IMR-90 (cell line): ENCODE data around the gene CTDP1. TPM values are rescaled to one million over a fixed set of nuclear protein-coding genes. Genes with fewer than 3 reads are reported as not detected.

Experiments
- ATAC-seq: fragments of 200-7000 bp; cut with Tn5 transposase; 2 replicates; pipeline ENCODE4 v1.9.1; 2020; ENCODE audit warnings: low read depth, mild to moderate bottlenecking, moderate library complexity
- BruUV-seq: library from RNA; stranded (reverse); fragments of 400-500 nt; replicated peaks from 2 replicates; lab custom pipeline; 2021; lab: Mats Ljungman, UMichigan
- CTCF ChIA-PET: fragments of 300-600 bp; formaldehyde crosslinking; extraction: SDS; loops from one replicate; lab custom pipeline; 2021; ENCODE audit warnings: antibody characterized with exemption; lab: Yijun Ruan, JAX
- POLR2A ChIA-PET: fragments of 300-600 bp; sonication (Branson Sonifier 250); formaldehyde crosslinking; loops from one replicate; lab custom pipeline; 2022; ENCODE audit warnings: antibody characterized with exemption; ENCODE audit not compliant: unreplicated experiment; lab: Charles Lee
- DNase-seq: peaks from one replicate; pipeline ENCODE4 v3.0.0; 2013
- H2AFZ ChIP-seq: replicated peaks from 2 replicates; pipeline ENCODE3; 2013; ENCODE audit warnings: low read length, mild to moderate bottlenecking; ENCODE audit not compliant: poor library complexity
- H2AK5ac ChIP-seq: 2 replicates; pipeline ENCODE4 v1.6.1; 2013; ENCODE audit warnings: low read depth, low read length, inconsistent platforms
- H2AK9ac ChIP-seq: replicated peaks from 2 replicates; pipeline ENCODE3; 2013; ENCODE audit warnings: mild to moderate bottlenecking, low read depth, low read length, moderate library complexity; ENCODE audit not compliant: poor library complexity
- H2BK120ac ChIP-seq: 2 replicates; pipeline ENCODE4 v1.6.1; 2013; ENCODE audit warnings: low read depth, low read length, inconsistent platforms
- H2BK15ac ChIP-seq: 3 replicates; pipeline ENCODE4 v1.6.1; 2013; ENCODE audit warnings: low read depth, low read length, inconsistent platforms
- H2BK20ac ChIP-seq: 2 replicates; pipeline ENCODE4 v1.6.1; 2013; ENCODE audit warnings: low read depth, mild to moderate bottlenecking, inconsistent platforms, low read length, moderate library complexity
- H2BK5ac ChIP-seq: 2 replicates; pipeline ENCODE4 v1.6.1; 2013; ENCODE audit warnings: mild to moderate bottlenecking, low read depth, low read length, inconsistent platforms; ENCODE audit not compliant: poor library complexity, severe bottlenecking
- H3K14ac ChIP-seq: replicated peaks from 2 replicates; pipeline ENCODE4 v1.6.1; 2013; ENCODE audit warnings: low read depth, low read length, inconsistent platforms
- H3K18ac ChIP-seq: 2 replicates; pipeline ENCODE4 v1.6.1; 2013; ENCODE audit warnings: low read depth, low read length, control low read depth
- H3K23ac ChIP-seq: 2 replicates; pipeline ENCODE4 v1.6.1; 2013; ENCODE audit warnings: low read depth, low read length, inconsistent platforms
- H3K27ac ChIP-seq: 2 replicates; pipeline ENCODE4 v1.5.1; 2013; ENCODE audit warnings: mild to moderate bottlenecking, control low read depth, low read length; ENCODE audit not compliant: insufficient read depth
- H3K27me3 ChIP-seq: 2 replicates; pipeline ENCODE4 v1.6.1; 2013; ENCODE audit warnings: low read length; ENCODE audit not compliant: control insufficient read depth, insufficient read depth
- H3K36me3 ChIP-seq: 2 replicates; pipeline ENCODE4 v1.6.1; 2013; ENCODE audit warnings: low read length, mixed read lengths; ENCODE audit not compliant: control insufficient read depth, insufficient read depth
- H3K4ac ChIP-seq: 2 replicates; pipeline ENCODE4 v1.6.1; 2013; ENCODE audit warnings: low read depth, low read length, inconsistent platforms
- H3K4me1 ChIP-seq: 2 replicates; pipeline ENCODE4 v1.6.1; 2013; ENCODE audit warnings: low read length, mixed read lengths; ENCODE audit not compliant: control insufficient read depth, insufficient read depth
- H3K4me2 ChIP-seq: 2 replicates; pipeline ENCODE4 v1.6.1; 2013; ENCODE audit warnings: low read depth, mild to moderate bottlenecking, control low read depth, low read length, moderate library complexity
- H3K4me3 ChIP-seq: 2 replicates; pipeline ENCODE4 v1.5.1; 2013; ENCODE audit warnings: low read depth, mild to moderate bottlenecking, control low read depth, low read length, moderate library complexity; ENCODE audit not compliant: insufficient read depth
- H3K56ac ChIP-seq: 2 replicates; pipeline ENCODE4 v1.6.1; 2013; ENCODE audit warnings: low read length, inconsistent platforms; ENCODE audit not compliant: insufficient read depth; ENCODE audit errors: extremely low read depth
- H3K79me1 ChIP-seq, 2 experiments: 2 replicates each; pipeline ENCODE4 v1.6.1; 2013; ENCODE audit warnings: low read length in 2 of 2, inconsistent platforms in 1 of 2, low read depth in 1 of 2
- H3K9ac ChIP-seq: 2 replicates; pipeline ENCODE4 v1.6.1; 2013; ENCODE audit warnings: low read depth, low read length, control low read depth
- H3K9me1 ChIP-seq: 2 replicates; pipeline ENCODE4 v1.6.1; 2013; ENCODE audit warnings: low read length, inconsistent platforms; ENCODE audit not compliant: insufficient read depth
- H3K9me3 ChIP-seq: 2 replicates; pipeline ENCODE4 v1.6.1; 2013; ENCODE audit warnings: low read length; ENCODE audit not compliant: control insufficient read depth, insufficient read depth
- H4K20me1 ChIP-seq: 2 replicates; pipeline ENCODE4 v1.6.1; 2013; ENCODE audit warnings: low read length, inconsistent platforms; ENCODE audit not compliant: insufficient read depth
- H4K5ac ChIP-seq: 2 replicates; pipeline ENCODE4 v1.6.1; 2013; ENCODE audit warnings: mild to moderate bottlenecking, low read depth, low read length, control low read depth
- H4K8ac ChIP-seq, 2 experiments: 2 replicates each; pipeline ENCODE4 v1.6.1; 2013; ENCODE audit warnings: low read depth in 2 of 2, low read length in 2 of 2, control low read depth in 1 of 2, inconsistent platforms in 1 of 2
- H4K91ac ChIP-seq: 2 replicates; pipeline ENCODE4 v1.6.1; 2013; ENCODE audit warnings: low read depth, low read length, inconsistent platforms; ENCODE audit not compliant: insufficient read depth
- BHLHE40 ChIP-seq: fragments of 150-350 bp; IDR thresholded peaks from 2 replicates; pipeline ENCODE4 v1.6.1; 2016; ENCODE audit warnings: mild to moderate bottlenecking, low read depth, low read length
- FOS ChIP-seq: fragments of 150-350 bp; IDR thresholded peaks from 2 replicates; pipeline ENCODE4 v1.6.1; 2016; ENCODE audit warnings: low read depth, low read length
- WGBS, 2 experiments: methylation state at CpG; one replicate each; pipeline versions ENCODE4 v1.1.5 to v1.1.7; 2013; ENCODE audit warnings: missing lambda C conversion rate in 2 of 2; ENCODE audit not compliant: insufficient read length in 1 of 2; ENCODE audit errors: extremely low coverage in 2 of 2; 5-methylcytosine and 5-hydroxymethylcytosine counted together
- dilution Hi-C: fragments of 300-500 bp; cut with HindIII; formaldehyde crosslinking; loops from one replicate; pipeline ENCODE4 v1.14.3; 2018; ENCODE audit warnings: low sequenced_read_pairs; ENCODE audit not compliant: unreplicated experiment
- in situ Hi-C: fragments of 300-500 bp; cut with MboI; formaldehyde crosslinking; loops from 3 replicates; pipeline ENCODE4 v1.14.3; 2019; ENCODE audit warnings: low sequenced_read_pairs, inconsistent platforms, mixed read lengths
- intact Hi-C: fragments of 100-400 bp; cut with micrococcal nuclease; formaldehyde crosslinking; loops from 2 replicates; pipeline ENCODE4 v1.10.0; 2022
- polyA plus RNA-seq, 3 experiments: library from polyadenylated mRNA; depleted of rRNA; stranded (reverse); fragments of >200 nt; gene quantifications; 2 replicates each; pipeline ENCODE4 v1.2.3, GENCODE V29; 2012; ENCODE audit warnings: low replicate concordance in 1 of 3
- total RNA-seq: library from RNA; depleted of rRNA; stranded (reverse); fragments of >200 nt; gene quantifications from 2 replicates; pipeline ENCODE4 v1.2.3, GENCODE V29; 2012

Gene CTDP1
- total and polyA plus RNA-seq, 2 of the 4 experiments (the other 2 are of a cell fraction), result 13.4 to 17.6 TPM

- CTCF ChIA-PET, result no interaction called here
- no peak overlapping the region for H3K4ac ChIP-seq
- H3K4me3 ChIP-seq, result no peak overlapping the region
- H3K56ac ChIP-seq, result no peak overlapping the region
- no peak overlapping the region for H2AK9ac ChIP-seq
- TF ChIP-seq BHLHE40, result peak; percentile 35; the same call in 1 of the 2 replicates
- no peak for TF ChIP-seq FOS
- H2AFZ ChIP-seq, result peak overlapping the region; percentile 43
- ATAC-seq, result no peak
- no peak overlapping the region for H3K27ac ChIP-seq
- no TSS peak for BruUV-seq
- no peak overlapping the region for H2AK5ac ChIP-seq
- no peak overlapping the region for H2BK120ac ChIP-seq
- H3K18ac ChIP-seq, result no peak overlapping the region
- no peak overlapping the region for H2BK5ac ChIP-seq
- DNase-seq, result no peak
- no peaks in the 10 kb centered on the region for H3K9me3 ChIP-seq
- in situ Hi-C loops (no loop called here), dilution Hi-C loops (no loop called here), intact Hi-C loops (no loop called here)
- H2BK15ac ChIP-seq, result no peak overlapping the region
- no peaks in the 10 kb centered on the region for H3K4me1 ChIP-seq
- H4K91ac ChIP-seq, result no peak overlapping the region
- H3K4me2 ChIP-seq, result no peak overlapping the region
- no peaks in the 10 kb centered on the region for H4K20me1 ChIP-seq
- no peak overlapping the region for H3K23ac ChIP-seq
- WGBS, 2 experiments, result 74% methylated on average over 17 of the region's 23 CpGs; no CpG with 5 or more reads in 1 of the 2 experiments
- no peak overlapping the region for H3K14ac ChIP-seq
- POLR2A ChIA-PET, result no interaction called here
- H3K9me1 ChIP-seq, result no peaks in the 10 kb centered on the region
- no peak overlapping the region for H4K5ac ChIP-seq
- no peaks in the 10 kb centered on the region for H3K79me1 ChIP-seq
- no peak overlapping the region for H4K8ac ChIP-seq
- peaks cover 22% of the 10 kb centered on the region for H3K27me3 ChIP-seq
- no peak overlapping the region for H2BK20ac ChIP-seq
- no peak overlapping the region for H3K9ac ChIP-seq
- H3K36me3 ChIP-seq, result no peaks in the 10 kb centered on the region
Observed at GRCh38 chr18:79634593-79635426, 44.8 kb upstream of the CTDP1 start.
